HFF-Myc (cell line): ENCODE measurements around the gene BABAM2.

Experiments
- DNase-seq: peaks from one replicate; pipeline ENCODE4 v3.0.0-alpha.2; 2011; ENCODE audit warnings: low read depth; ENCODE audit errors: extremely low read depth
- H3K4me3 ChIP-seq: replicated peaks from 2 replicates; pipeline ENCODE4 v1.5.1; 2011; ENCODE audit warnings: low read depth, mild to moderate bottlenecking, control low read depth, low read length
- TF ChIP-seq, protein P1 (sequence below): IDR thresholded peaks from 2 replicates; pipeline ENCODE4 v1.5.1; 2012; ENCODE audit warnings: mild to moderate bottlenecking, low read depth, low read length, control low read depth; ENCODE audit errors: missing control alignments

Gene BABAM2

GRCh38 chr2:28224648-28225472, 334.3 kb downstream of the BABAM2 start:
- peak; percentile 54 for DNase-seq
- TF ChIP-seq, protein P1, sequence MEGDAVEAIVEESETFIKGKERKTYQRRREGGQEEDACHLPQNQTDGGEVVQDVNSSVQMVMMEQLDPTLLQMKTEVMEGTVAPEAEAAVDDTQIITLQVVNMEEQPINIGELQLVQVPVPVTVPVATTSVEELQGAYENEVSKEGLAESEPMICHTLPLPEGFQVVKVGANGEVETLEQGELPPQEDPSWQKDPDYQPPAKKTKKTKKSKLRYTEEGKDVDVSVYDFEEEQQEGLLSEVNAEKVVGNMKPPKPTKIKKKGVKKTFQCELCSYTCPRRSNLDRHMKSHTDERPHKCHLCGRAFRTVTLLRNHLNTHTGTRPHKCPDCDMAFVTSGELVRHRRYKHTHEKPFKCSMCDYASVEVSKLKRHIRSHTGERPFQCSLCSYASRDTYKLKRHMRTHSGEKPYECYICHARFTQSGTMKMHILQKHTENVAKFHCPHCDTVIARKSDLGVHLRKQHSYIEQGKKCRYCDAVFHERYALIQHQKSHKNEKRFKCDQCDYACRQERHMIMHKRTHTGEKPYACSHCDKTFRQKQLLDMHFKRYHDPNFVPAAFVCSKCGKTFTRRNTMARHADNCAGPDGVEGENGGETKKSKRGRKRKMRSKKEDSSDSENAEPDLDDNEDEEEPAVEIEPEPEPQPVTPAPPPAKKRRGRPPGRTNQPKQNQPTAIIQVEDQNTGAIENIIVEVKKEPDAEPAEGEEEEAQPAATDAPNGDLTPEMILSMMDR, result no peak
- no peak overlapping the region for H3K4me3 ChIP-seq

- H3K4me3 ChIP-seq, result no peak overlapping the region
- no peak for DNase-seq
Measured at GRCh38 chr2:28225473-28226080, 335.0 kb downstream of the BABAM2 start.

DNA sequence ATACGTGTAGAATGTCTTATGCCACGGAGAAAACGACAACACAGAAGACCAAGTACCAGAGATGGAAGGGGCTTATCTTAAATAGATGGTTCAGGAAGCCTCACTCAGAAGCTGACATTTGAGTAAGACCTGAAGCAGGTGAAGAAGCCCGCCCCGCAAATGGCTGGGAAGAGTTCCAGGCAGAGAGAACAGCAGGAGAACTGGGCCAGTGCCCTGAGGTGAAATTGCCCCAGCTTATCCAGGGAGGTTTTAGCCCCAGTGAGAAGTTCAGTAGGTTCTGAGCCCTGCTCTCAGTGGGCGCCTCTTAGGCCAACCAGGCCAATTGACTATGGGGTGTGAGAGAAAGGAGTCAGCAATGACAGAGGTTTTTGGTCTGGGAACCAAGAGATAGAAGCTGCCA, 336.0 kb downstream of the BABAM2 start:
- DNase-seq, result no peak
- TF ChIP-seq, protein P1, result no peak
- H3K4me3 ChIP-seq, result no peak overlapping the region

More at GRCh38 chr2:28225473-28226080, 335.0 kb downstream of the BABAM2 start:
- TF ChIP-seq, protein P1, result no peak

GRCh38 chr2:28227498-28227897, 337.0 kb downstream of the BABAM2 start:
- H3K4me3 ChIP-seq, result no peak overlapping the region
- no peak for DNase-seq
- TF ChIP-seq, protein P1, result no peak

- no peak overlapping the region for H3K4me3 ChIP-seq
- peak; percentile 69 for DNase-seq
- TF ChIP-seq, protein P1, result peak; percentile 26
Measured at GRCh38 chr2:28228434-28228995, 338.0 kb downstream of the BABAM2 start.

DNA sequence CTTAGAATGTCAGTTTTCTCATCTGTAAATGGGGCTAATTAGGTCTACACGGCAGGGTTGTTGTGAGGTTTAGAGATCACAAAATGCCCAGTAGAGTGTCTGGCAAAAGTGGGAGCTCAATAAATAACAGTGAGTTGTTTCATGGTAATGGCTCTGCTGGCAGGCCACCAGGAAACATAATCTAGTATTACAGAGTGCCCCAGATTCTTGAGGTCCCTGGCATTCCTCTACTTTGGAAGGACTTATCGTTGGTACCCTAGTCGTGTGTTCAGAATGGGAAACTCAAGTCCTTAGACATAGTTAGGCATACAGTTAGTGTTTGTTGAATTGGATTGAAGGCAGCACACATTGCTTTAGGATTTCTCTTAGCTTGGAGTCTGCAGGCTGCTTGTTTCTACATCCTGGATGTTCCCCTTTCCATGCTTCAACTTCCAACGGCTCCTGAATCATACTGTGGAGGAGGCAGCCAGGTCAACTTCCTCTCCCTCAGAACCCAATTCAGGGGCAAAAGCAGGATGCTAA, 340.6 kb downstream of the BABAM2 start:
- H3K4me3 ChIP-seq, result no peak overlapping the region
- no peak for DNase-seq
- TF ChIP-seq, protein P1, result no peak
